ENCODE results near the gene EXOC2.

GRCh38 chr6:438634-439170 is 254.2 kb downstream of the EXOC2 start:
- TF ChIP-seq CTCF (IDR thresholded peaks at IDR 0.05 in 2 of 3, conservative IDR thresholded peaks at IDR 0.05 in 1 of 3; ENCODE audit: borderline replicate concordance in 1 of 3, insufficient read depth in 1 of 3, low read depth in 2 of 3, low read length in 2 of 3) (no peak), ATF3 (IDR thresholded peaks at IDR 0.05) (no peak), SP1 (IDR thresholded peaks at IDR 0.05; ENCODE audit: low read depth) (no peak)

Data from HCT116 (cell line).